Mesodermal cell (in vitro differentiated cells): ENCODE measurements around the gene CRTAC1.

ENCODE experiments used
- H3K27ac ChIP-seq: 2 replicates; pipeline ENCODE4 v1.7.0; 2013; ENCODE audit warnings: mild to moderate bottlenecking, low read depth, low read length, moderate library complexity; ENCODE audit not compliant: severe bottlenecking
- H3K36me3 ChIP-seq: 2 replicates; pipeline ENCODE4 v1.7.1; 2013; ENCODE audit warnings: mild to moderate bottlenecking, low read length, moderate library complexity; ENCODE audit not compliant: control insufficient read depth, insufficient read depth
- H3K4me1 ChIP-seq: one replicate; pipeline ENCODE4 v1.7.1; 2013; ENCODE audit warnings: mild to moderate bottlenecking, low read length; ENCODE audit not compliant: insufficient read depth, control insufficient read depth, poor library complexity, severe bottlenecking
- H3K4me3 ChIP-seq: 2 replicates; pipeline ENCODE4 v1.7.0; 2013; ENCODE audit warnings: low read length, control low read depth, mild to moderate bottlenecking; ENCODE audit not compliant: insufficient read depth, poor library complexity, severe bottlenecking; ENCODE audit errors: extremely low read depth
- H3K9me3 ChIP-seq: 2 replicates; pipeline ENCODE4 v1.7.1; 2013; ENCODE audit warnings: mild to moderate bottlenecking, low read length, moderate library complexity; ENCODE audit not compliant: control insufficient read depth
- WGBS, 2 experiments: methylation state at CpG; one replicate each; pipeline ENCODE4 v1.1.5; 2013; ENCODE audit warnings: missing lambda C conversion rate in 2 of 2; ENCODE audit not compliant: insufficient coverage in 2 of 2; 5-methylcytosine and 5-hydroxymethylcytosine counted together

Gene CRTAC1

GRCh38 chr10:98029149-98030092 is 1.0 kb downstream of the CRTAC1 start:
- WGBS, 2 experiments = 5 to 7% methylated on average over 22 to 42 of the region's 44 CpGs
- Histone ChIP-seq H3K36me3 (no peaks in the 10 kb centered on the region), H3K4me1 (peaks cover 6% of the 10 kb centered on the region), H3K27ac (no peak overlapping the region), H3K9me3 (no peaks in the 10 kb centered on the region), H3K4me3 (peak overlapping the region; percentile 43)

DNA sequence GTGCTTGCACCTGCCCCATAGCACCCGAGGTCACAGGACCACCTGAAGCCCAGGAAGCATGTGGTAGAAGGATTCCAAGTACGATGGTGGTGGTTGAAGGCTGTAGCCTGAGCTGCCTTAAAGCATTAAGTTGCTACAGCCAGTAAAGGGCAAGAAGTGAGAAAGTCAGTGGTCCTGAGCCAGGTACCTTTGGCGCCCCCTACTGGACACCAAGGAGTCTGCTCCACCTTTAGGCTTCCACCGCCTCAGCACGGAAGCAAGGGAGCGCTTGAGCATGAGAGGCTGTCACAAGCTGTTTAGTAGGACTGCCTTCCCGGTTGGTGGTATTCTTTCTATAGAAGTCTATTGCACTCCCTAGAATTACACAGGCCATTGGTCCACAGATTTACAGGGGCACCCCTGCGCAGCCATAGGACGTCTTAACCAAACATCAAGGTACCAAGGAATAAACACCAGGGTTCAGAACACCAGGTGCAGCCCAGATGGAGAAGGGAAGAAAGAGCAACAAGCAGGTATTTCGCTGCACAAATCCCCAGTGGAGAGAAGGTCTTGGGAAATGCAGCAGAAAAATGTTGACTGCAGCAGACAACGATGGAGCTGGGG is 2.2 kb downstream of the CRTAC1 start:
- H3K9me3 ChIP-seq = no peaks in the 10 kb centered on the region
- H3K36me3 ChIP-seq = no peaks in the 10 kb centered on the region
- H3K4me1 ChIP-seq = peaks cover 6% of the 10 kb centered on the region
- 3 to 13% methylated on average over 6 to 9 of the region's 11 CpGs for WGBS, 2 experiments
- H3K4me3 ChIP-seq = no peak overlapping the region
- no peak overlapping the region for H3K27ac ChIP-seq

- H3K27ac ChIP-seq = no peak overlapping the region
Observed at GRCh38 chr10:98023024-98023423, 7.4 kb downstream of the CRTAC1 start.

GRCh38 chr10:98020784-98021183 is 9.6 kb downstream of the CRTAC1 start:
- WGBS, 2 experiments = no CpG with 5 or more reads among the region's 1 CpG
- Histone ChIP-seq H3K9me3 (no peaks in the 10 kb centered on the region), H3K27ac (no peak overlapping the region), H3K4me1 (no peaks in the 10 kb centered on the region), H3K36me3 (no peaks in the 10 kb centered on the region), H3K4me3 (no peak overlapping the region)

More at GRCh38 chr10:98023024-98023423, 7.4 kb downstream of the CRTAC1 start:
- Histone ChIP-seq H3K36me3 (no peaks in the 10 kb centered on the region), H3K4me1 (no peaks in the 10 kb centered on the region), H3K4me3 (no peak overlapping the region), H3K9me3 (no peaks in the 10 kb centered on the region)
- 89 to 100% methylated on average over 1 to 3 of the region's 4 CpGs for WGBS, 2 experiments

DNA sequence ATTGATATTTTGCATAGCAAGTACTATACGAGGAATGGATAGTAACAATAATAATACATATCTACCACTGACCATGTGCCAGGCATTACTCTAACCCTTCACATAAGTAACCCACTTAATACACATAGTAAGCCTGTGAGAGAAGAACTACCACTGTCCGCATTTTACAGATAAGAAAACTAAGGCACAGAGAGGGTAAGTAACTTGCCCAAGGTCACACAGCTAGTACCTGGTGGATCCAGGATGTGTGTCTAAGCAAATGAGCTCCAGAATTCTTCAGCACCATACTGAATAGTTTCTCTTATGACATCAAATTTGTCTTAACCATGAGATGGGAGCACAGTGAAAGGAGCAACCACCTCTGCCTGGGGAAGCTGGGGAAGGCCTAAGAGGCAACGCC is 10.2 kb downstream of the CRTAC1 start:
- 92 to 100% methylated on average over 1 to 2 of the region's 3 CpGs for WGBS, 2 experiments
- no peaks in the 10 kb centered on the region for H3K4me1 ChIP-seq

GRCh38 chr10:98019784-98020183 is 10.6 kb downstream of the CRTAC1 start:
- H3K27ac ChIP-seq = no peak overlapping the region
- H3K4me3 ChIP-seq = no peak overlapping the region
- no peaks in the 10 kb centered on the region for H3K9me3 ChIP-seq
- no peaks in the 10 kb centered on the region for H3K4me1 ChIP-seq
- 72 to 76% methylated on average over 3 to 4 of the region's 4 CpGs for WGBS, 2 experiments
- no peaks in the 10 kb centered on the region for H3K36me3 ChIP-seq

More for the DNA sequence above, 10.2 kb downstream of the CRTAC1 start:
- Histone ChIP-seq H3K27ac (no peak overlapping the region), H3K9me3 (no peaks in the 10 kb centered on the region), H3K4me3 (no peak overlapping the region), H3K36me3 (no peaks in the 10 kb centered on the region)

DNA sequence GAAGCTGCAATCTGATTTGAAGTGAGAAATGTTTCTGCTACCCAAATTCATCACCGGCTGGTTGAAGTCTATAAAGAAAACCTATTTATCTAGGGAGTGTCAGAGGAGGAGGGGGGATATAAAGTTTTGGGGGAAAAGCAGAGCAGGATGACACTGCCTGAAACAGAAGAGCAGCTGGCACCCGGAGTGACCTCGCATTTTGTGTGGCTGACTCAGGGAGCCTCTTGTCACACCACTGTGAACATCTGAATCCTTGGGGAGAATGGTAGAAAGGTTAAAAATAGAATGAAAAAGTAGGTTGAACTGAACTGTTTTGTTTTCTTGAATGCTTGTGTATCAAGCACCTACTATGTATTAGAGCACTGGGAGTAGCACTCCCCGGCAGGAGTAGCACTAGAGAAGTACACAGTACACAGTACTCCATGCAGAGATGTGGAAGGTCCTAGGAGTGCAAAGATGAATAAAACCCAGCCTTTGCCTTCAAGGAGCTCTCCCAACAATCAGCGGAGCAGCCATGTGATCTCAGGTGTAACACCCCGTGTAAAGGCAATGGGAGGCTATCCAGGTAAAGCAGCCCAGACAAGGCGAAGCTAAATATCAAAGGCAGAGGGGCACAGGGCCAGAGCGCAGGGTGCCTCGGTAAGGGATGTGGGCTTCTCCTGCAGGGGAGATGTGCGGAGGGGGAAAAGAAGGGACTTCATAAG is 13.5 kb downstream of the CRTAC1 start:
- no peaks in the 10 kb centered on the region for H3K36me3 ChIP-seq
- H3K27ac ChIP-seq = no peak overlapping the region
- WGBS, 2 experiments = 92% methylated on average over 9 of the region's 10 CpGs
- H3K4me3 ChIP-seq = no peak overlapping the region
- no peaks in the 10 kb centered on the region for H3K9me3 ChIP-seq
- no peaks in the 10 kb centered on the region for H3K4me1 ChIP-seq

GRCh38 chr10:98013776-98014175 is 16.6 kb downstream of the CRTAC1 start:
- Histone ChIP-seq H3K36me3 (no peaks in the 10 kb centered on the region), H3K9me3 (no peaks in the 10 kb centered on the region), H3K27ac (no peak overlapping the region), H3K4me1 (no peaks in the 10 kb centered on the region), H3K4me3 (no peak overlapping the region)
- WGBS, 2 experiments = no CpG with 5 or more reads among the region's 3 CpGs

DNA sequence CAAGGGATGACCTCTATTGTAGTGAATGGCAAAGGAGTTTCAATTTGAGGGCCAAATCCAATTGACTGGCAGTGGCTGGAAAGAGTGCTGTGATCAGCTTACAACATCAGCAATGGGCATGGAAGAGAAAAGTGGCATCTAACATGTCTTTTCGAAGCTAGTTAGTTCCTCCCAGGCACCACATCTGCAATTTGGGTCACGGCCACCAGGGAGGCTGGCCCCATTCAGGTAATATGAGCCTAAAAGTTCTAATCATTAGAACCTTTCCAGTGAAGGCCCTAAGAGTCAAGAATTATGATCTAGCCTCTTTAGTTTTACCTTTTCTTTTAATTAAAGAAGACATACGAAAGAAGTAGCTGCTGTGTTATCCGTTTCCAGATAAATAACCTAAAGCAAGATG is 17.3 kb downstream of the CRTAC1 start:
- Histone ChIP-seq H3K4me1 (no peaks in the 10 kb centered on the region), H3K4me3 (no peak overlapping the region), H3K36me3 (no peaks in the 10 kb centered on the region), H3K9me3 (no peaks in the 10 kb centered on the region), H3K27ac (no peak overlapping the region)
- 60 to 77% methylated on average over 2 to 4 of the region's 4 CpGs for WGBS, 2 experiments

DNA sequence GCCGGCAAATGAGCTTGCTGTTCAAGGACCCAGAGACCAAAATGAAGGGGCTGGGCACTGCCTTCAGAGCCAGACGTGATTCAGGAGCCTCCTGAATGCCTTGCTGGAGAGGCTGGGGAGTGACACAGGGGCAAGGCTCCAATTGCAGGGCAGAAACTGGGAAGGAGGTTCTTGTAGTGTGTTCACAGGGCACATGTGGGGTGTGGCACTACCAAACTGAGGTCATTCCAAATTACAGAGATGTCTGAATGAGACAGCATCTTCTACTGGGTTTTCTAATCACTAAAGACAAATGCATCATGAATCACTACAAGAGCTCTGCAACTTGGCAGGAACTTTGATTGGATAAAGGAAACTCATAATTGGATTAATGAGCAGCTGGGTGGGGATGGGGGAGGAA is 17.8 kb downstream of the CRTAC1 start:
- no peaks in the 10 kb centered on the region for H3K36me3 ChIP-seq
- H3K4me1 ChIP-seq = no peaks in the 10 kb centered on the region
- WGBS, 2 experiments = 43% methylated on average over 2 of the region's 2 CpGs; no CpG with 5 or more reads in 1 of the 2 experiments
- no peak overlapping the region for H3K27ac ChIP-seq
- no peak overlapping the region for H3K4me3 ChIP-seq
- no peaks in the 10 kb centered on the region for H3K9me3 ChIP-seq
